ENCODE data around the gene CDSN. TPM values are rescaled to one million over a fixed set of nuclear protein-coding genes. Genes with fewer than 3 reads are reported as not detected.

Gene CDSN
- total and polyA plus RNA-seq, 2 of the 8 experiments (the other 6 are each of a cell fraction or from before 2014, with no cell fraction given), result not detected

- TF ChIP-seq RNF2 (IDR thresholded peaks at IDR 0.05; ENCODE audit: borderline replicate concordance, low read depth, low read length, missing control alignments, poor library complexity, severe bottlenecking), result no peak
- TF ChIP-seq CEBPB (IDR thresholded peaks at IDR 0.05; ENCODE audit: low read depth, low read length), result no peak
Observed at GRCh38 chr6:31121131-31121790, 1.0 kb upstream of the CDSN start (continued).

All from H1 (cell line).